Activated CD4-positive, alpha-beta memory T cell treated with anti-CD3 and anti-CD28 coated beads, Interleukin-2, amount 10 ng/mL, durations not matched to agents 7 days and 5 days (primary cell): ENCODE data around the gene SLC51A. TPM values are rescaled to one million over a fixed set of nuclear protein-coding genes. Genes with fewer than 3 reads are reported as not detected.
"Not testable (repeated sequence)": the region's sequence is repeated elsewhere in the genome, so short reads cannot be mapped to it uniquely, and the experiment has no call there.

Experiments
- CTCF ChIA-PET: fragments of 350-600 bp; sonication (Branson Sonifier 250); formaldehyde crosslinking; loops from one replicate; lab custom pipeline; 2021; ENCODE audit warnings: antibody characterized with exemption, inconsistent platforms; lab: Charles Lee
- POLR2A ChIA-PET: fragments of 350-600 bp; sonication (Branson Sonifier 250); formaldehyde crosslinking; loops from one replicate; lab custom pipeline; 2021; ENCODE audit warnings: antibody characterized with exemption; lab: Charles Lee
- DNase-seq: peaks from one replicate; pipeline ENCODE4 v3.0.0-alpha.2; 2020
- H3K27ac Mint-ChIP-seq: one replicate; pipeline ENCODE4 v1.8.0; 2021; ENCODE audit warnings: mild to moderate bottlenecking, mixed read lengths
- H3K27me3 Mint-ChIP-seq: one replicate; pipeline ENCODE4 v1.8.0; 2021; ENCODE audit warnings: mixed read lengths
- H3K36me3 Mint-ChIP-seq: one replicate; pipeline ENCODE4 v1.8.0; 2021; ENCODE audit warnings: low read depth, mixed read lengths
- H3K4me1 Mint-ChIP-seq: one replicate; pipeline ENCODE4 v1.8.0; 2021; ENCODE audit warnings: mixed read lengths
- H3K4me3 Mint-ChIP-seq: one replicate; pipeline ENCODE4 v1.8.0; 2021; ENCODE audit warnings: mild to moderate bottlenecking, mixed read lengths
- H3K9me3 Mint-ChIP-seq: one replicate; pipeline ENCODE4 v1.8.0; 2021; ENCODE audit warnings: mixed read lengths
- total RNA-seq, 2 experiments: library from RNA; stranded (reverse); gene quantifications; one replicate each; pipeline ENCODE4 v1.2.3, GENCODE V29; 2021

Gene SLC51A
- not detected for total RNA-seq

DNA sequence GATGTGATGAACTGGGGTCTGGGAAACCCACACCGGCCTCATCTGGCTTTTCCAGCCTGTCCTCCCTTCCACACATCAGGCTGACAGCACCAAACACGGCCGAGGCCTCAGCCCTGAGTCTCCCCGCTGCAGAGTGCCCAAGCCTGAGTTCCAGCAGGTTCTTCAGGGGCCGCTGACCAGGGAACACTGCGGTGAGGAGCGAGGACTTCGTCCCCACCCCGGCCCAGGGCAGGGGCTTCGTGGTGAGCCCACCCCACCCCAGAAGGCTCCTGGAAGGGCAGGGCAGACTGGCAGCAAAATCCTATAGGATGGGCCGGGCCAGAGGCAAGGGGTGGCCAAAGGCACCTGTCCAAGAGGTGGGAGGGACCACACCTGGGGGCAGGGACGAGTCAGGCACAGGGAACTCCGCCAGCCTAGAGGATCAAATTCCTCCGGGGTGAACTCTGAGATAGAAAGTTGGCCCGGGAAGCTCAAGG lies at the start of gene SLC51A:
Gene SLC51A (plus strand): TSS at position 446 of the 476 bp plus-strand sequence. CDS start 179 bp downstream, outside the sequence.
- Mint-ChIP-seq H3K4me1 (peaks cover 23% of the 10 kb centered on the region), H3K27me3 (no peaks in the 10 kb centered on the region), H3K27ac (no peak within 1 kb of the TSS), H3K36me3 (no peaks in the 10 kb centered on the region), H3K4me3 (no peak within 1 kb of the TSS), H3K9me3 (no peaks in the 10 kb centered on the region)
- POLR2A ChIA-PET, result no interaction called here
- CTCF ChIA-PET, result no interaction called here
- DNase-seq, result no peak

DNA sequence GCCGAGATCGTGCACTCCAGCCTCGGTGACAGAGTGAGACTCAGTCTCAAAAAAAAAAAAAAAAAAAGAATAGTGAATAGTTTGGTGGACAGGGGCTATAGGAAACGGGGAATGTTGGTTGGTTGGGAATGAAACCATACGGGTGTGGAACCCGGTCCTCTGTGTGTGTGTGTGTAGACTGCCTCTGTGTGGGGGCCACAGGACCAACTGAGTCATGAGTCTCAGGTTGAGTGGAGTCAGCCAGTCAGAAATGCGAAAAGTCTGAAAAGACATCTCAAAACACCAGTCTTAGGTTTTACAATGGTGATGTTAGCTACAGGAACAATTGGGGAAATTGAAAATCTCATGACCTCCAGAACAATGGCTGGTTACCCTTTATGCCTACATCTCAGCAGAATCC lies 49.6 kb upstream of the SLC51A start:
- Mint-ChIP-seq H3K4me1 (peaks cover 12% of the 10 kb centered on the region), H3K27ac (no peak overlapping the region), H3K4me3 (no peak overlapping the region), H3K9me3 (no peaks in the 10 kb centered on the region), H3K27me3 (no peaks in the 10 kb centered on the region), H3K36me3 (no peaks in the 10 kb centered on the region)
- ChIA-PET POLR2A (interaction anchor here (1.5 kb wide), 1 partner anchor 46 kb away, joined by 3 read pairs; no protein-coding TSS in a partner anchor), CTCF (interaction anchor here (0.7 to 1.0 kb wide), 3 partner anchors 8 to 252 kb away, joined by 3 to 5 read pairs (median 4); no protein-coding TSS in a partner anchor)
- DNase-seq, result no peak

- Mint-ChIP-seq H3K4me3 (no peak overlapping the region), H3K4me1 (peaks cover 5% of the 10 kb centered on the region), H3K27ac (no peak overlapping the region), H3K27me3 (no peaks in the 10 kb centered on the region), H3K9me3 (no peaks in the 10 kb centered on the region), H3K36me3 (no peaks in the 10 kb centered on the region)
- no peak for DNase-seq
- CTCF ChIA-PET, result no interaction called here
- POLR2A ChIA-PET, result no interaction called here
Observed at GRCh38 chr3:196168808-196169391, 47.4 kb upstream of the SLC51A start.

- no peaks in the 10 kb centered on the region for H3K27me3 Mint-ChIP-seq
- DNase-seq, result no peak
- no peaks in the 10 kb centered on the region for H3K9me3 Mint-ChIP-seq
- no peak overlapping the region for H3K4me3 Mint-ChIP-seq
- H3K4me1 Mint-ChIP-seq, result peaks cover 7% of the 10 kb centered on the region
- POLR2A ChIA-PET, result interaction anchor here (1.4 kb wide), 1 partner anchor 10 kb away, joined by 8 read pairs; no protein-coding TSS in a partner anchor
- H3K36me3 Mint-ChIP-seq, result no peaks in the 10 kb centered on the region
- no peak overlapping the region for H3K27ac Mint-ChIP-seq
- CTCF ChIA-PET, result no interaction called here
Observed at GRCh38 chr3:196169836-196170240, 46.5 kb upstream of the SLC51A start.

- H3K27ac Mint-ChIP-seq, DNase-seq, H3K4me1 Mint-ChIP-seq, H3K4me3 Mint-ChIP-seq, H3K27me3 Mint-ChIP-seq, H3K36me3 Mint-ChIP-seq, CTCF ChIA-PET, H3K9me3 Mint-ChIP-seq: not testable (repeated sequence)
- POLR2A ChIA-PET, result interaction anchor here (0.6 to 1.4 kb wide), 2 partner anchors 9 to 318 kb away, joined by 3 to 8 read pairs; no protein-coding TSS in a partner anchor
Observed at GRCh38 chr3:196170296-196170695, 46.0 kb upstream of the SLC51A start.

- CTCF ChIA-PET, result interaction anchor here (0.5 kb wide), 1 partner anchor 8 kb away, joined by 4 read pairs; no protein-coding TSS in a partner anchor
- H3K27me3 Mint-ChIP-seq, result no peaks in the 10 kb centered on the region
Observed at GRCh38 chr3:196174652-196175051, 41.7 kb upstream of the SLC51A start.

DNA sequence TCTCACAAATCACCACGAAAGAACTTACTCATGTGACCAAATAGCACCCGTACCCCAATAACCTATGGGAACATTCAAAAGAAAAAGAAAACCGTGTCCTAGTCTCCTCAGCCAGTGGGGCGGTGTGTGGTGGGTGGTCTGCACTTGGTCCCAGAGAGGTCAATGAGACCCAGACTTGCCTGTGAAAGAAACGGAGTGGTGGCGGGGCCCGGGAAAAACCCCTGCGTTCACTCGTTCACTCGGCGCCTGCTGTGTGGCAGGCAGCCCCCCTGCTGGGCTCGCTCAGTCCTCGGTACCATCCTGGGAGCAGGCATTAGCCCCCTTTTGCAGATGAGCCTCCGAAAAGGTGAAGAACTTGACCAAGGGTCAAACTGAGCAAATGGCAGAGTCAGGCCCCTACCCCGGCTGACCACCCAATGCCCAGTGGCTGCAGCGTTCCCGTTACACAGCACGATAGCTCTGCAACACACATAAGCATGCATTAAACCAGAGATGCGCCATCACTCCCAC lies 41.2 kb upstream of the SLC51A start:
- POLR2A ChIA-PET, result no interaction called here
- H3K27me3 Mint-ChIP-seq, result no peaks in the 10 kb centered on the region
- H3K36me3 Mint-ChIP-seq, result peaks cover 4% of the 10 kb centered on the region
- H3K9me3 Mint-ChIP-seq, result no peaks in the 10 kb centered on the region
- DNase-seq, result no peak
- CTCF ChIA-PET, result interaction anchor here (0.5 to 0.6 kb wide), 2 partner anchors 9 to 102 kb away, joined by 3 to 4 read pairs; no protein-coding TSS in a partner anchor
- H3K4me3 Mint-ChIP-seq, result no peak overlapping the region
- H3K4me1 Mint-ChIP-seq, result peaks cover 25% of the 10 kb centered on the region
- no peak overlapping the region for H3K27ac Mint-ChIP-seq

More at GRCh38 chr3:196174652-196175051, 41.7 kb upstream of the SLC51A start:
- Mint-ChIP-seq H3K4me3 (no peak overlapping the region), H3K9me3 (no peaks in the 10 kb centered on the region), H3K4me1 (peaks cover 20% of the 10 kb centered on the region), H3K36me3 (peaks cover 4% of the 10 kb centered on the region), H3K27ac (no peak overlapping the region)
- no peak for DNase-seq
- POLR2A ChIA-PET, result no interaction called here

GRCh38 chr3:196175722-196176121 lies 40.6 kb upstream of the SLC51A start:
- Mint-ChIP-seq H3K36me3 (peaks cover 4% of the 10 kb centered on the region), H3K4me3 (no peak overlapping the region), H3K27me3 (no peaks in the 10 kb centered on the region), H3K9me3 (no peaks in the 10 kb centered on the region), H3K27ac (no peak overlapping the region), H3K4me1 (peaks cover 30% of the 10 kb centered on the region)
- CTCF ChIA-PET, result no interaction called here
- DNase-seq, result no peak
- POLR2A ChIA-PET, result no interaction called here

GRCh38 chr3:196177567-196177966 lies 38.8 kb upstream of the SLC51A start:
- POLR2A ChIA-PET, result no interaction called here
- H3K27ac Mint-ChIP-seq, result peak overlapping the region; percentile 87

GRCh38 chr3:196177967-196178366 lies 38.4 kb upstream of the SLC51A start:
- ChIA-PET POLR2A (interaction anchor here (6.2 to 11.2 kb wide), 2 partner anchors 15 to 103 kb away, joined by 71 to 237 read pairs; no protein-coding TSS in a partner anchor), CTCF (interaction anchor here (2.6 kb wide), 1 partner anchor 18 kb away, joined by 10 read pairs; no protein-coding TSS in a partner anchor)
- no peak overlapping the region for H3K4me3 Mint-ChIP-seq
- no peak for DNase-seq
- H3K27ac Mint-ChIP-seq, result peak overlapping the region; percentile 87
- H3K9me3 Mint-ChIP-seq, result no peaks in the 10 kb centered on the region
- no peaks in the 10 kb centered on the region for H3K27me3 Mint-ChIP-seq
- H3K36me3 Mint-ChIP-seq, result peaks cover 4% of the 10 kb centered on the region
- peaks cover 51% of the 10 kb centered on the region for H3K4me1 Mint-ChIP-seq

More at GRCh38 chr3:196177567-196177966, 38.8 kb upstream of the SLC51A start:
- H3K27me3 Mint-ChIP-seq, result no peaks in the 10 kb centered on the region
- peaks cover 47% of the 10 kb centered on the region for H3K4me1 Mint-ChIP-seq
- DNase-seq, result no peak
- CTCF ChIA-PET, result no interaction called here
- H3K36me3 Mint-ChIP-seq, result peaks cover 4% of the 10 kb centered on the region
- no peak overlapping the region for H3K4me3 Mint-ChIP-seq
- H3K9me3 Mint-ChIP-seq, result no peaks in the 10 kb centered on the region

DNA sequence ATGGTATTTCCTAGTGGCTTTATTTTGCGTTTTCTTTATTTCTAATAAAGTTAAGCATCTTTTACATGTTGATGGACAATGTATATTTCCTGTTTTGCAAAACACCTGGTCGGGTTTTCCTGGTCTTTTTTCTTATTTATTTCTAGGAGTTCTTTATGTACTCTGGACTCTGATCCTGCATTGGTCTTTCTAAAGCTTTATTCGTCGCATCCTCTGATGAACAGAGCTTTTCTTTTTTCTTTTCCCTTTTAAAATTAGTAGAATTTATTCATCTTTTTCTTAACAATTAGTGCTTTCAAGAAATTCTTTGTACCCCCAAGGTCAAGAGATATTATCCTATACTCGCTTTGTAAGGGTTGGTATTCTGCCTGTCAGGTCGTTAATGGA lies 37.3 kb upstream of the SLC51A start:
- H3K27ac Mint-ChIP-seq, result peak overlapping the region; percentile 100
- no peaks in the 10 kb centered on the region for H3K9me3 Mint-ChIP-seq
- CTCF ChIA-PET, result interaction anchor here (1.0 to 2.6 kb wide), 10 partner anchors 14 to 106 kb away, joined by 3 to 12 read pairs (median 6); no protein-coding TSS in a partner anchor
- H3K27me3 Mint-ChIP-seq, result no peaks in the 10 kb centered on the region
- peaks cover 61% of the 10 kb centered on the region for H3K4me1 Mint-ChIP-seq
- H3K4me3 Mint-ChIP-seq, result peak overlapping the region; percentile 38
- DNase-seq, result no peak
- POLR2A ChIA-PET, result interaction anchor here (0.9 to 11.2 kb wide), 12 partner anchors 8 to 350 kb away, joined by 3 to 237 read pairs (median 8); no protein-coding TSS in a partner anchor
- peaks cover 4% of the 10 kb centered on the region for H3K36me3 Mint-ChIP-seq

DNA sequence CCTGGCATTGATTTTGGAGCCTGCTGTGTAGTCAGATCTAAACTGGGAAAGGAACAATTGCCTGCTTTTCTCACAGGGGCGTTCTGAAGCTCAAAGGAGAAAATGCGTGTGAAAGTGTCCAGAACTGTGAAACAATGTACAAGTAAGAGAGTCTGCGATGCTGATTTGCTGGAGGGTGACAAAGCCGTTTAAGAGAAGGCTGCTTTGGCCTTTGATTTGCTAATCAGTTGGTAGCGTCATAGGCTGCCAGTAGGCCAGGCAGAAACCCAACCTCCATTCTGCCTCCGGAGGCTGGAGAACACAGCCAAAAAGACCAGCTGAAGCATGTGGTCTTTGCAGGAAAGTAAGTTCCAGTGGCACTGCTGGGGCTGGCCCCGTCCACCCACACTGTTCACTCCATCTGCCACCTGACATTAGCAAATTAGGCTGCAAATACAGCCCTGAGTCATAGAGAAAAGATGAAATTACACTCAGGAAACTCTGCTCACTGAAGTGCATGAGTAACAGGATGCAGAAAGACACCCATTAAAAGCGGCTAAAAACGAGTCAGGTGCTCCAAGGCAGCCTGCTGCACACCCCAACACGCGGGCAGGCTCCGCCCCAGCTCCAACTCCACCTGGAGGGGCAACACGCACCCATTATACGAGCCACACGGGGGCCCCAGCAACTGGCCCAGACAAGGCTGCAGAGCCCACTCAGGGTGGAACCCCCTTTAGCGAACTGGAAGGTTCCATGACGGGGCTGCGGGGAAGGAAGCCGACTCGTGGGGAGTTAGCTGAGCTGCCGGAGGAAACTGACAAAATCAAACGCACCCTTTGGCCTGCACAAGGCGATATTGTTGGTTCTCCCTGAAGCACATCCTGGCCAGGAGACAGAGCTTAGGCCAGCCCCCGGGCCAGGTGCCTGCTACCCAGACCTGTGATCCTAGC lies 36.7 kb upstream of the SLC51A start:
- ChIA-PET CTCF (interaction anchor here (0.9 to 2.6 kb wide), 14 partner anchors 10 to 285 kb away, joined by 3 to 12 read pairs (median 4); no protein-coding TSS in a partner anchor), POLR2A (interaction anchor here (0.8 to 11.2 kb wide), 16 partner anchors 8 to 349 kb away, joined by 3 to 237 read pairs (median 6); partner anchors contain the start of gene DYNLT2B)
- Mint-ChIP-seq H3K4me3 (peak overlapping the region; percentile 38), H3K9me3 (no peaks in the 10 kb centered on the region), H3K36me3 (peaks cover 4% of the 10 kb centered on the region), H3K27ac (peak overlapping the region; percentile 100), H3K27me3 (no peaks in the 10 kb centered on the region), H3K4me1 (peaks cover 62% of the 10 kb centered on the region)
- DNase-seq, result peak; percentile 91
